ENCODE measurements around the gene DTYMK. TPM values are rescaled to one million over a fixed set of nuclear protein-coding genes. Genes with fewer than 3 reads are reported as not detected.

DTYMK gene
- total and polyA plus RNA-seq, 10 of the 15 experiments (the other 5 are each of a cell fraction or from before 2014, with no cell fraction given): 7.0 to 220 (median 59.3) TPM

DNA sequence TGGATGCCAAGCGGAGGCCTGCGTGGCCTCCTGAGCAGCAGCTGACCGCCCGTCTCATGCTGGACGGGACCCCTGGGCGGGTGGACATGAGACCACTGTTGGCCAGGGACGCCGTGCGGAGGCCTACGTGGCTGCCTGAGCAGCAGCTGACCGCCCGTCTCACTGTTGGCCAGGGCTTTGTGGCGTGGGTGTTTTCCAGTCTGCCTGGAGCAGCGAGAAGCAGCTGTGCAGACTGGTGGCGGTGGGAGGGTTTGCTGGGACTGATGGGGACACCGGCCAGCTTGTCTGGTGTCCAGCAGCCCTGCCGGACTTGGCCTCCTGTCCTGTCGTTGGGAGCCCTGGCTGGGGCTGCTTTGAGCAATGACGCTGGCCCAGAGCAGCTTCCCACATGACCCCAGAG is 42.0 kb upstream of the DTYMK start:
- DNase-seq (ENCODE audit: low read depth, low spot score) (no peak), ATAC-seq (no peak), FAIRE-seq (no peak)
- 91% methylated on average over 17 of the region's 19 CpGs for WGBS (ENCODE audit: insufficient coverage, insufficient replicate concordance, low lambda C conversion rate, missing lambda C conversion rate)
- H3K4me1 ChIP-seq (ENCODE audit: control insufficient read depth, insufficient read depth, low read length): no peaks in the 10 kb centered on the region
- no peak overlapping the region for H2AFZ ChIP-seq (ENCODE audit: control insufficient read depth, low read depth, low read length)
- H3K27me3 ChIP-seq (replicated peaks in 1 of 2; ENCODE audit: control insufficient read depth in 2 of 2, insufficient read depth in 2 of 2, low read length in 1 of 2): no peaks in the 10 kb centered on the region
- ChIA-PET POLR2A (interaction anchor here (0.5 to 0.9 kb wide), 2 partner anchors 34 to 355 kb away, joined by 3 to 4 read pairs; no protein-coding TSS in a partner anchor), CTCF (interaction anchor here (0.9 to 1.9 kb wide), 2 partner anchors 25 to 50 kb away, joined by 6 read pairs; no protein-coding TSS in a partner anchor), SMC1A (ENCODE audit: uncharacterized antibody, unreplicated experiment) (no interaction called here), RAD21 (ENCODE audit: unreplicated experiment) (no interaction called here)
- H3K4me3 ChIP-seq: no peak overlapping the region
- H4K20me1 ChIP-seq (ENCODE audit: control insufficient read depth, insufficient read depth): no peaks in the 10 kb centered on the region; the same call in 1 of the 2 replicates
- intact Hi-C loops (cut with micrococcal nuclease; ENCODE audit: unreplicated experiment) (no loop called here), in situ Hi-C loops (cut with MboI) (no loop called here)
- H3K27ac ChIP-seq (ENCODE audit: control insufficient read depth, insufficient read depth): no peak overlapping the region
- no peaks in the 10 kb centered on the region; a peak in 2 of 4 replicates for H3K36me3 ChIP-seq (ENCODE audit: control insufficient read depth in 2 of 2, insufficient read depth in 2 of 2, low read length in 1 of 2)
- BruUV-seq (replicated peaks): no TSS peak
- no peaks in the 10 kb centered on the region for H3K79me2 ChIP-seq (ENCODE audit: control insufficient read depth, insufficient read depth, low read length)
- no peak overlapping the region for H3K9ac ChIP-seq (ENCODE audit: control insufficient read depth, insufficient read depth, low read length)
- H3K9me3 ChIP-seq (replicated peaks; ENCODE audit: control insufficient read depth, insufficient read depth, low read length): peaks cover 2% of the 10 kb centered on the region; the same call in 1 of the 3 replicates
- no peak overlapping the region for H3K4me2 ChIP-seq (ENCODE audit: control insufficient read depth, insufficient read depth)
- TF ChIP-seq CREM (IDR thresholded peaks at IDR 0.05; ENCODE audit: low read depth): no peak
- TF ChIP-seq EP300 (IDR thresholded peaks at IDR 0.05; ENCODE audit: borderline replicate concordance in 1 of 2, control insufficient read depth in 1 of 2, low read depth in 2 of 2, low read length in 2 of 2): no peak
- TF ChIP-seq FOS (IDR thresholded peaks at IDR 0.05; ENCODE audit: borderline replicate concordance, extremely low read depth, insufficient read length): no peak
- no peak for TF ChIP-seq YY1 (IDR thresholded peaks at IDR 0.05; ENCODE audit: low read depth, low read length)
- no peak for TF ChIP-seq SUPT20H (IDR thresholded peaks at IDR 0.05; ENCODE audit: borderline replicate concordance, control insufficient read depth, low read depth, low read length)
- no peak for TF ChIP-seq DPF2 (IDR thresholded peaks at IDR 0.05)
- TF ChIP-seq SMARCA5 (IDR thresholded peaks at IDR 0.05): no peak
- TF ChIP-seq, protein P1, sequence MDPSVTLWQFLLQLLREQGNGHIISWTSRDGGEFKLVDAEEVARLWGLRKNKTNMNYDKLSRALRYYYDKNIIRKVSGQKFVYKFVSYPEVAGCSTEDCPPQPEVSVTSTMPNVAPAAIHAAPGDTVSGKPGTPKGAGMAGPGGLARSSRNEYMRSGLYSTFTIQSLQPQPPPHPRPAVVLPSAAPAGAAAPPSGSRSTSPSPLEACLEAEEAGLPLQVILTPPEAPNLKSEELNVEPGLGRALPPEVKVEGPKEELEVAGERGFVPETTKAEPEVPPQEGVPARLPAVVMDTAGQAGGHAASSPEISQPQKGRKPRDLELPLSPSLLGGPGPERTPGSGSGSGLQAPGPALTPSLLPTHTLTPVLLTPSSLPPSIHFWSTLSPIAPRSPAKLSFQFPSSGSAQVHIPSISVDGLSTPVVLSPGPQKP (IDR thresholded peaks at IDR 0.05; ENCODE audit: low read depth, low read length): no peak
- TF ChIP-seq NFYB (IDR thresholded peaks at IDR 0.05; ENCODE audit: insufficient read depth, low read depth, low read length): no peak
- TF ChIP-seq, protein P2, sequence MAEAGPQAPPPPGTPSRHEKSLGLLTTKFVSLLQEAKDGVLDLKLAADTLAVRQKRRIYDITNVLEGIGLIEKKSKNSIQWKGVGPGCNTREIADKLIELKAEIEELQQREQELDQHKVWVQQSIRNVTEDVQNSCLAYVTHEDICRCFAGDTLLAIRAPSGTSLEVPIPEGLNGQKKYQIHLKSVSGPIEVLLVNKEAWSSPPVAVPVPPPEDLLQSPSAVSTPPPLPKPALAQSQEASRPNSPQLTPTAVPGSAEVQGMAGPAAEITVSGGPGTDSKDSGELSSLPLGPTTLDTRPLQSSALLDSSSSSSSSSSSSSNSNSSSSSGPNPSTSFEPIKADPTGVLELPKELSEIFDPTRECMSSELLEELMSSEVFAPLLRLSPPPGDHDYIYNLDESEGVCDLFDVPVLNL (IDR thresholded peaks at IDR 0.05; ENCODE audit: low read depth, low read length): no peak
- no peak for TF ChIP-seq NFXL1 (IDR thresholded peaks at IDR 0.05; ENCODE audit: borderline replicate concordance)
- TF ChIP-seq, protein P3, sequence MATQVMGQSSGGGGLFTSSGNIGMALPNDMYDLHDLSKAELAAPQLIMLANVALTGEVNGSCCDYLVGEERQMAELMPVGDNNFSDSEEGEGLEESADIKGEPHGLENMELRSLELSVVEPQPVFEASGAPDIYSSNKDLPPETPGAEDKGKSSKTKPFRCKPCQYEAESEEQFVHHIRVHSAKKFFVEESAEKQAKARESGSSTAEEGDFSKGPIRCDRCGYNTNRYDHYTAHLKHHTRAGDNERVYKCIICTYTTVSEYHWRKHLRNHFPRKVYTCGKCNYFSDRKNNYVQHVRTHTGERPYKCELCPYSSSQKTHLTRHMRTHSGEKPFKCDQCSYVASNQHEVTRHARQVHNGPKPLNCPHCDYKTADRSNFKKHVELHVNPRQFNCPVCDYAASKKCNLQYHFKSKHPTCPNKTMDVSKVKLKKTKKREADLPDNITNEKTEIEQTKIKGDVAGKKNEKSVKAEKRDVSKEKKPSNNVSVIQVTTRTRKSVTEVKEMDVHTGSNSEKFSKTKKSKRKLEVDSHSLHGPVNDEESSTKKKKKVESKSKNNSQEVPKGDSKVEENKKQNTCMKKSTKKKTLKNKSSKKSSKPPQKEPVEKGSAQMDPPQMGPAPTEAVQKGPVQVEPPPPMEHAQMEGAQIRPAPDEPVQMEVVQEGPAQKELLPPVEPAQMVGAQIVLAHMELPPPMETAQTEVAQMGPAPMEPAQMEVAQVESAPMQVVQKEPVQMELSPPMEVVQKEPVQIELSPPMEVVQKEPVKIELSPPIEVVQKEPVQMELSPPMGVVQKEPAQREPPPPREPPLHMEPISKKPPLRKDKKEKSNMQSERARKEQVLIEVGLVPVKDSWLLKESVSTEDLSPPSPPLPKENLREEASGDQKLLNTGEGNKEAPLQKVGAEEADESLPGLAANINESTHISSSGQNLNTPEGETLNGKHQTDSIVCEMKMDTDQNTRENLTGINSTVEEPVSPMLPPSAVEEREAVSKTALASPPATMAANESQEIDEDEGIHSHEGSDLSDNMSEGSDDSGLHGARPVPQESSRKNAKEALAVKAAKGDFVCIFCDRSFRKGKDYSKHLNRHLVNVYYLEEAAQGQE (IDR thresholded peaks at IDR 0.05; ENCODE audit: low read depth, low read length): no peak
- no peak for TF ChIP-seq JUND (IDR thresholded peaks at IDR 0.05; ENCODE audit: low read depth, low read length)
- no peak for TF ChIP-seq POLR2AphosphoS2 (IDR thresholded peaks at IDR 0.05; ENCODE audit: low read depth, low read length)
- TF ChIP-seq ZNF274 (IDR thresholded peaks at IDR 0.05; ENCODE audit: insufficient read depth, insufficient read length): no peak
- no peak for TF ChIP-seq POU2F2 (IDR thresholded peaks at IDR 0.05; ENCODE audit: borderline replicate concordance, low read depth, low read length)

All from GM12878 (cell line).